Suprapubic skin (tissue), 4 donors: ENCODE results near the gene NR2F2. TPM values are rescaled to one million over a fixed set of nuclear protein-coding genes. Genes with fewer than 3 reads are reported as not detected.

Experiments
- DNase-seq, 2 donors: peaks; one replicate each; pipeline ENCODE4 v3.0.0-alpha.2; 2019; ENCODE audit warnings: low spot score in 2 of 2
- H3K27ac ChIP-seq: fragments of 200-600 bp; sonication (generic); one replicate; pipeline ENCODE4 v1.5.1; 2019
- H3K27me3 ChIP-seq: fragments of 200-600 bp; sonication (generic); one replicate; pipeline ENCODE4 v1.5.1; 2019
- H3K36me3 ChIP-seq: fragments of 200-600 bp; sonication (generic); one replicate; pipeline ENCODE4 v1.5.1; 2019
- H3K4me1 ChIP-seq: fragments of 200-600 bp; sonication (generic); one replicate; pipeline ENCODE4 v1.5.1; 2019
- H3K4me3 ChIP-seq: fragments of 200-600 bp; sonication (generic); one replicate; pipeline ENCODE4 v1.5.1; 2019; ENCODE audit warnings: mild to moderate bottlenecking
- H3K9me3 ChIP-seq: fragments of 200-600 bp; sonication (generic); one replicate; pipeline ENCODE4 v1.5.1; 2019
- EP300 ChIP-seq: sonication (generic); formaldehyde crosslinking; IDR thresholded peaks from one replicate; pipeline ENCODE4 v1.6.1; 2017; ENCODE audit warnings: antibody characterized with exemption
- POLR2A ChIP-seq, 2 donors: fragments of 450-650 bp; IDR thresholded peaks; one replicate each; pipeline ENCODE4 v1.6.1; 2017; ENCODE audit warnings: antibody characterized with exemption in 2 of 2, mild to moderate bottlenecking in 2 of 2, moderate library complexity in 2 of 2
- POLR2AphosphoS5 ChIP-seq, 3 donors: sonication (generic); formaldehyde crosslinking; IDR thresholded peaks; one replicate each; pipeline ENCODE4 v1.6.1; 2017; ENCODE audit warnings: antibody characterized with exemption in 3 of 3
- WGBS: methylation state at CpG from one replicate; pipeline ENCODE4 v1.1.5; 2018; 5-methylcytosine and 5-hydroxymethylcytosine counted together
- total RNA-seq, 4 donors: library from RNA; depleted of rRNA; stranded (reverse); fragments of >200 nt; gene quantifications; one replicate each; pipeline ENCODE4 v1.1.0, GENCODE V29; 2016
- TF ChIP-seq, protein P1 (sequence below), 2 donors: fragments of 200-600 bp in 1 of 2; fragments of 450-650 bp in 1 of 2; sonication (generic) in 1 of 2; IDR thresholded peaks; one replicate each; pipeline ENCODE4 v1.5.1; 2016 to 2019; ENCODE audit warnings: antibody characterized with exemption in 2 of 2, mild to moderate bottlenecking in 1 of 2, moderate library complexity in 1 of 2

NR2F2 gene
- total RNA-seq, 4 donors from 2014 or later = 4.0 to 12.7 (median 7.1) TPM

DNA sequence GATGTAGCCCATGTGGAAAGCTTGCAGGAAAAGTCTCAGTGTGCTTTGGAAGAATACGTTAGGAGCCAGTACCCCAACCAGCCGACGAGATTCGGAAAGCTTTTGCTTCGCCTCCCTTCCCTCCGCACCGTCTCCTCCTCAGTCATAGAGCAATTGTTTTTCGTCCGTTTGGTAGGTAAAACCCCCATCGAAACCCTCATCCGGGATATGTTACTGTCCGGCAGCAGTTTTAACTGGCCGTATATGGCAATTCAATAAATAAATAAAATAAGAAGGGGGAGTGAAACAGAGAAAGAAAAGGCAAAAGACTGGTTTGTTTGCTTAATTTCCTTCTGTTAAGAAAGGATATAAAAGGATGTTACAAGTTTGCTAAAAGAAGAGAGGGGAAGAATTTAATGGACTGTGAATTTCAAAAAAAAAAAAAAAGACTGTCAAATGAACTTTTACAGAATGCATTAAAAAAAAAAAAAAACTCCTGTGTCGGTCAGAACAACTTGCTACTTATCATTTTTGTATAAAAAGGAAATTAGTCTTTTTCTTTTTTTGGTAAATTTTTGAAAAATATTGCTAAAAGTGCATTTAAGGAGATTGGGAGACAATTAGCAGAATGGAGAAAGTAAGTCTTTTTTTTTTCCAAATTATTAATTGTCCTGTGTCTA is 7.0 kb downstream of the NR2F2 start:
- Histone ChIP-seq H3K27ac (peak overlapping the region; percentile 90), H3K9me3 (no peaks in the 10 kb centered on the region), H3K36me3 (peaks cover 13% of the 10 kb centered on the region), H3K4me3 (peak overlapping the region; percentile 71), H3K27me3 (peaks cover 32% of the 10 kb centered on the region), H3K4me1 (peaks cover 24% of the 10 kb centered on the region)
- DNase-seq = no peak
- WGBS = 36% methylated on average over 14 of the region's 14 CpGs
- TF ChIP-seq EP300 (no peak), POLR2A (IDR thresholded peaks at IDR 0.05) (no peak), POLR2AphosphoS5 (IDR thresholded peaks at IDR 0.05) (no peak)
- TF ChIP-seq, protein P1, sequence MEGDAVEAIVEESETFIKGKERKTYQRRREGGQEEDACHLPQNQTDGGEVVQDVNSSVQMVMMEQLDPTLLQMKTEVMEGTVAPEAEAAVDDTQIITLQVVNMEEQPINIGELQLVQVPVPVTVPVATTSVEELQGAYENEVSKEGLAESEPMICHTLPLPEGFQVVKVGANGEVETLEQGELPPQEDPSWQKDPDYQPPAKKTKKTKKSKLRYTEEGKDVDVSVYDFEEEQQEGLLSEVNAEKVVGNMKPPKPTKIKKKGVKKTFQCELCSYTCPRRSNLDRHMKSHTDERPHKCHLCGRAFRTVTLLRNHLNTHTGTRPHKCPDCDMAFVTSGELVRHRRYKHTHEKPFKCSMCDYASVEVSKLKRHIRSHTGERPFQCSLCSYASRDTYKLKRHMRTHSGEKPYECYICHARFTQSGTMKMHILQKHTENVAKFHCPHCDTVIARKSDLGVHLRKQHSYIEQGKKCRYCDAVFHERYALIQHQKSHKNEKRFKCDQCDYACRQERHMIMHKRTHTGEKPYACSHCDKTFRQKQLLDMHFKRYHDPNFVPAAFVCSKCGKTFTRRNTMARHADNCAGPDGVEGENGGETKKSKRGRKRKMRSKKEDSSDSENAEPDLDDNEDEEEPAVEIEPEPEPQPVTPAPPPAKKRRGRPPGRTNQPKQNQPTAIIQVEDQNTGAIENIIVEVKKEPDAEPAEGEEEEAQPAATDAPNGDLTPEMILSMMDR (IDR thresholded peaks at IDR 0.05) = no peak

DNA sequence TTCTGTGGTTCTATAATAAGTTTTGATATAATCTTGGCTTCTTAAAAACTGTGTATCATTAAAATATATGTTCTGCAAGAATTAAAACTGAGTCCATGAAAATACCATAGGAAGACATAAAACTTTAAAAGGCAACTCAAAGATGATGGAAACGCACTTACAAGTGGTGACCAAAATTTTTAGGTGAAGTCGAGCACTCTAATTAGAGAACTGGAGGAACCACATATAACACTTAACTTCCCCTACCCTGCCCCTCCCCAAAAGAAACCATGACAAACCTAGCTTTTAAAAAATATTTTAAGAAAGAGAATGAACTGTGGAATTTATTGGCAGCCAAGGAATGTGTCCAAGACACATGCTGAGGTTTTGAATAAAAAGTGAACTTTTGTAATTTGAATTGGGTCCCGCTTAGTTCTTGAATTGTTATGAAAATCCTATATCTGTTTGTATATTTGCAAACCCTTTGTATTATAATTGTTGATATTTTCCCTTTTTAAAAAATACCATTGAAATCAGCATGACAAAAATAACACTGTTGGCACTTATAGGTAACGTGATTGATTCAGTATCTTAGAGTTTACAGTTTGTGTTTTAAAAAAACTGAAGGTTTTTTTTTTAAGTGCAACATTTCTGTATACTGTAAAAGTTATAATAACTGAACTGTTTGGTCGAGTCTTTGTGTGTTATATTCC is 7.7 kb downstream of the NR2F2 start:
- TF ChIP-seq EP300 (no peak), POLR2A (IDR thresholded peaks at IDR 0.05) (no peak)
- TF ChIP-seq, protein P1 (IDR thresholded peaks at IDR 0.05) = no peak
- Histone ChIP-seq H3K27me3 (peaks cover 32% of the 10 kb centered on the region), H3K4me1 (peaks cover 23% of the 10 kb centered on the region), H3K9me3 (no peaks in the 10 kb centered on the region), H3K27ac (peak overlapping the region; percentile 90), H3K4me3 (peak overlapping the region; percentile 71), H3K36me3 (peaks cover 13% of the 10 kb centered on the region)
- 45% methylated on average over 5 of the region's 5 CpGs for WGBS
- DNase-seq = no peak

DNA sequence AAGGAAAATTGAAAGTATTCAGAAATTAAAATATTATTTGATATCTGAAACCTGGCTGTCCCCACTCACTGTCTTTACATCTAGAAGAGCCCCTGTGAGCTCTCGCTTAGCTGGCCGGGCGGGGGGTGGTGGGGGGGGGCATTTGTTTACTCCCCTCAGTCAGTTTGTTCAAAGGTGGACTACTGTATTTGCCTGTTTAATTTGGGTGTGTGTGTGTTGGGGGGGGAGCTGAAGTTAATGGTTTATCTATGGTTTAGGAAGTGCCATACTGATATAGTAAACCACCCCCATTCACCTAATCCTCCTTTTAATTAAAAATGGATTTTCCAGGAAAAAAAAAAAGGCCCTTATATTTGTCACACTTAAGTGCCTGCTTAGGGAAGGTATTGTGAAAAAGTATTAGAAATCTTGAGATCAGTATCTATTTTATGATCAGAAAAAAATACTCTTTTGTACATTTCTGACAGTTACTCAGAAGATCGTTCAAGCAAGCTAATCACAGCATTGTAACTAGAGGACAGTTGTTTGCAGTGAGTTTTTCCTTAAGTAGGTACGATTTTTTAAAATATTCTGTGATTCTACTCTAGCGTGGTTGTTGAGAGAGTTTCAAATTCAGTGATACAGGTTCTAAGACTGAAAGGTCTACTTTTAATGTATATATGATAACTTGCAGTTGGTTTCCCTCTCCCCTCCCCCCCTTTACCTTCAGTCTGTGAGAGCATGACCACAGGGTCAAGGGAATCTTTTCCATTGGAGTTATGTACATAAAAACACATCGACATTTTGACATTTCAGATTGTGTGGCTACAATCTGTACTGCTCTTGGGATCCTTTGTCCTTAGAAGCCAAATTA is 8.5 kb downstream of the NR2F2 start:
- Histone ChIP-seq H3K4me3 (peak overlapping the region; percentile 71), H3K36me3 (peaks cover 10% of the 10 kb centered on the region), H3K27ac (peak overlapping the region; percentile 90), H3K27me3 (peaks cover 25% of the 10 kb centered on the region), H3K9me3 (no peaks in the 10 kb centered on the region), H3K4me1 (peaks cover 19% of the 10 kb centered on the region)
- no peak for TF ChIP-seq POLR2A (IDR thresholded peaks at IDR 0.05)
- 33% methylated on average over 7 of the region's 7 CpGs for WGBS
- no peak for DNase-seq

DNA sequence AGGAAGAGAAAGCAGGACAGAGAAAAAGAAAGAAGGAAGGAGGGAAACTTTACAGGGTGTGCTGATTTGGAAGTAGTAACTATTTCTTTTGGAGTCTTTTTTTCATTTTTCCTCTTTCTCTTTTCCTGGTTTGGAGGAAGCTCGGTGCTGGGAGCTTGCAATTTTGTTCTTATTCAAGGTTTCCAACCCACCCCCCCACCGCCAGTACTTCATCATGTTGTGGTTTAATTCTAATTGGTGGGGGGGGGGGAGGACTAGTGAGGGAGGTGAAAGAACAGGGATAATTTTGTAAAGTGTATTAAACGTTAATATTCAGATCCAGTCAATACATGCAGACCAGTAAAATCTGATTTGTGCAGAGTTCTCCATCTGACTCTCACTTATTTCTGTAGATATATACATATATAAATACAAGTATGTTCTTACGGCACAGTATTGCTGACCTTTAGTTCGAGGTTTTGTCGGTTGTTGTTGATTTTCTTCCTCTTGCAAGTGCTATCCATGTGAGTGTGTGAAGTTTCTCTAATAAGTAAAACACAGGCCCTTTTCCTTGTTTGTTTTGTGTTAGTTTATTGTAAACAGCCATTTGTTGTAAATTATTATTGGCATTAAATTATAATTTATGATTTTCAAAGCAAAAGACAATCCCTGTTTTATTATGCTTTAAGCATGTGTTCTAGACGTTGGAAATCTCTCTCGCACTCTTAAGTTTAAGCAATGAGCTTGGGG is 9.3 kb downstream of the NR2F2 start:
- no peak for DNase-seq
- Histone ChIP-seq H3K27me3 (peaks cover 20% of the 10 kb centered on the region), H3K4me3 (peak overlapping the region; percentile 71), H3K27ac (peak overlapping the region; percentile 90), H3K4me1 (peaks cover 11% of the 10 kb centered on the region), H3K36me3 (peaks cover 3% of the 10 kb centered on the region), H3K9me3 (no peaks in the 10 kb centered on the region)
- WGBS = 12% methylated on average over 8 of the region's 8 CpGs
- TF ChIP-seq, protein P1 (IDR thresholded peaks at IDR 0.05) = no peak
- no peak for TF ChIP-seq EP300
- TF ChIP-seq POLR2A (IDR thresholded peaks at IDR 0.05) = no peak
- no peak for TF ChIP-seq POLR2AphosphoS5 (IDR thresholded peaks at IDR 0.05)

DNA sequence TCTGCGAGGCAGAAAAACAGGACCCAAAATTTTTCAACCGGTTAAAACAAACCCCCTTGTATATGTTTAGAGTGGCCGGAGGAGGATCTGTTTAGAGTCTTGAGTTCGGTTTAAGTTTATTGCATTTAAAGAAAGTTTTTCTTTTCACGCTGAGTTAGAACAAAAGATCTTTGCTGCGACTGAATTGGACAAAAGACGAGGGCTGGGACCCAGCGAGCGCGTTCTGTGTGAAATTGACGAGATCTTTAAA is 9.8 kb downstream of the NR2F2 start:
- peaks cover 11% of the 10 kb centered on the region for H3K4me1 ChIP-seq
- H3K36me3 ChIP-seq = no peaks in the 10 kb centered on the region
- 1% methylated on average over 11 of the region's 11 CpGs for WGBS
- H3K27me3 ChIP-seq = peaks cover 19% of the 10 kb centered on the region
- no peaks in the 10 kb centered on the region for H3K9me3 ChIP-seq
- no peak for TF ChIP-seq POLR2AphosphoS5 (IDR thresholded peaks at IDR 0.05)
- no peak for TF ChIP-seq EP300
- TF ChIP-seq, protein P1 (IDR thresholded peaks at IDR 0.05) = no peak
- no peak for TF ChIP-seq POLR2A (IDR thresholded peaks at IDR 0.05)
- H3K4me3 ChIP-seq = peak overlapping the region; percentile 71
- H3K27ac ChIP-seq = peak overlapping the region; percentile 90
- DNase-seq = no peak
